Peyer's patch (tissue), 4 donors: Measurements from ENCODE around the gene NDRG3. TPM values are rescaled to one million over a fixed set of nuclear protein-coding genes. Genes with fewer than 3 reads are reported as not detected.

ENCODE experiments used
- DNase-seq, 3 donors: peaks; one replicate each; pipeline ENCODE4 v3.0.0-alpha.2; 2017 to 2019
- H3K27ac ChIP-seq, 4 donors: fragments of 200-600 bp; sonication (generic); one replicate each; pipeline ENCODE4 v1.5.1; 2016 to 2019
- H3K27me3 ChIP-seq, 2 donors: fragments of 200-600 bp; sonication (generic); one replicate each; pipeline ENCODE4 v1.5.1; 2019
- H3K36me3 ChIP-seq, 3 donors: fragments of 200-600 bp; sonication (generic); one replicate each; pipeline ENCODE4 v1.5.1; 2016 to 2019
- H3K4me1 ChIP-seq, 4 donors: fragments of 200-600 bp; sonication (generic); one replicate each; pipeline ENCODE4 v1.5.1; 2016 to 2019
- H3K4me3 ChIP-seq, 4 donors: fragments of 200-600 bp; sonication (generic); 1 replicate in 3 of 4; 2 replicates in 1 of 4; pipeline ENCODE4 v1.5.1; 2016 to 2019; ENCODE audit warnings: mild to moderate bottlenecking in 1 of 4
- H3K9me3 ChIP-seq, 4 donors: fragments of 200-600 bp; sonication (generic); one replicate each; pipeline ENCODE4 v1.5.1; 2016 to 2019; ENCODE audit warnings: mild to moderate bottlenecking in 1 of 4
- POLR2A ChIP-seq, 2 donors: fragments of 450-650 bp; IDR thresholded peaks; one replicate each; pipeline ENCODE4 v1.5.1; 2017; ENCODE audit warnings: antibody characterized with exemption in 2 of 2, mild to moderate bottlenecking in 2 of 2, moderate library complexity in 2 of 2
- total RNA-seq, 4 donors: library from RNA; depleted of rRNA; stranded (reverse); fragments of >200 nt; gene quantifications; one replicate each; pipeline ENCODE4 v1.1.0, GENCODE V29; 2016
- TF ChIP-seq, protein P1 (sequence below), 6 experiments: fragments of 450-650 bp in 4 of 6; fragments of 200-600 bp in 2 of 6; sonication (generic) in 1 of 6; IDR thresholded peaks; one replicate each; pipeline ENCODE4 v1.5.1; 2017 to 2019; ENCODE audit warnings: antibody characterized with exemption in 6 of 6, mild to moderate bottlenecking in 3 of 6, moderate library complexity in 1 of 6

The NDRG3 gene
- total RNA-seq, 4 donors from 2014 or later: 12.6 to 28.4 (median 22.6) TPM

DNA sequence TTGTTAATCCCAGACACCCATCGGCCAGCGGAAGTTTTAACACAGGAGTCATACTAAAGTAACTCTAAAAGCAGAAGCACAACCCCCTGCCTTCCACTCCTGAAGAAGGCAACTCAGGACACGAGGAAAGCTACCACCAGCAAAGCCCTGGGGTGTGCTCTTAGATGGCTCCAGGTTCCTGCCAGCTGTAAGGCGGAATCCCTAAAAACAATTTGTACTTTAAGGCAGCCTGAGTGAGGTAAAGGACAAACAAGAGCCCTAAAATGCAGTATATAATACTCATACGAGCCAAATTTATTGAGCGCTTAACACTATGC, 8.7 kb downstream of the NDRG3 start:
- H3K27me3 ChIP-seq: no peaks in the 10 kb centered on the region
- H3K4me3 ChIP-seq: no peak overlapping the region
- peaks cover 0 to 4% (median 0%) of the 10 kb centered on the region in 4 donors for H3K4me1 ChIP-seq
- H3K27ac ChIP-seq: no peak overlapping the region
- TF ChIP-seq, protein P1, sequence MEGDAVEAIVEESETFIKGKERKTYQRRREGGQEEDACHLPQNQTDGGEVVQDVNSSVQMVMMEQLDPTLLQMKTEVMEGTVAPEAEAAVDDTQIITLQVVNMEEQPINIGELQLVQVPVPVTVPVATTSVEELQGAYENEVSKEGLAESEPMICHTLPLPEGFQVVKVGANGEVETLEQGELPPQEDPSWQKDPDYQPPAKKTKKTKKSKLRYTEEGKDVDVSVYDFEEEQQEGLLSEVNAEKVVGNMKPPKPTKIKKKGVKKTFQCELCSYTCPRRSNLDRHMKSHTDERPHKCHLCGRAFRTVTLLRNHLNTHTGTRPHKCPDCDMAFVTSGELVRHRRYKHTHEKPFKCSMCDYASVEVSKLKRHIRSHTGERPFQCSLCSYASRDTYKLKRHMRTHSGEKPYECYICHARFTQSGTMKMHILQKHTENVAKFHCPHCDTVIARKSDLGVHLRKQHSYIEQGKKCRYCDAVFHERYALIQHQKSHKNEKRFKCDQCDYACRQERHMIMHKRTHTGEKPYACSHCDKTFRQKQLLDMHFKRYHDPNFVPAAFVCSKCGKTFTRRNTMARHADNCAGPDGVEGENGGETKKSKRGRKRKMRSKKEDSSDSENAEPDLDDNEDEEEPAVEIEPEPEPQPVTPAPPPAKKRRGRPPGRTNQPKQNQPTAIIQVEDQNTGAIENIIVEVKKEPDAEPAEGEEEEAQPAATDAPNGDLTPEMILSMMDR (IDR thresholded peaks at IDR 0.05): no peak
- TF ChIP-seq POLR2A (IDR thresholded peaks at IDR 0.05): no peak
- no peak for DNase-seq
- no peaks in the 10 kb centered on the region for H3K9me3 ChIP-seq
- no peaks in the 10 kb centered on the region for H3K36me3 ChIP-seq

DNA sequence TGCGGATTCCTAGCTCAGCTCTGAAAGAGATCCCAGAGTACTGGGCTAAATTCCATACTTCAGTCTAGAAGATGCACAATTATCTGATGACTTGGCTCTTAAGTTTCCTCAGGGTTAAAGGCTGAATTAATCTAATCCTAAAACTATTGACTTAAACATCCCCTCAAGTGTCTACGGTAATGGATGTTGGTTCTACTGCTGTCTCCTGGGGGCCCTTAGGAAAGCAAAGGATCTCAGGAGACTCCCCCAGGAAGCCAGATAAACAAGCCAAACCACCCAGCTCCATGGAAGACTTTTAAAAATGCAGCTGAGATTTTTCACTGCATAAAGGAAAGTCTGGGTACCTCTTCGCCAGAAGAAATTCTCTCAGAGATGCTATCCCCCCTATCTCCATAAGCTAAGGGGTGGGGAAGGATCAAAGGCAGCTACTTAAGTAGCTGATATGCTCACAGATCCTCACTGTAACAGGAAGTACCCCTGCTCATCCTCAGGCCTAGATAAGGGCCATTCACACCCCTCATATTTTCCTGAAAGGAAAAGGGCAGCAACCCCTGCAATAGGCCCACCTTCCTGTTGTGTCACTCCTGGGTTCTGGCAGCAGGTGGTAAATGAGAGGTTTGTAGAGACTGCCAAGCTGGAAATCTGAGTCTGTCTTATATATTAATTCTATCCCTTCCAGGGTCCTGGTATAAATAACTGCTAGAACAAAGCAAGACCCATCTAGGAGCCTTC, 9.3 kb downstream of the NDRG3 start:
- H3K9me3 ChIP-seq: no peaks in the 10 kb centered on the region
- H3K4me1 ChIP-seq: peaks cover 0 to 4% (median 0%) of the 10 kb centered on the region in 4 donors
- H3K27ac ChIP-seq: no peak overlapping the region
- H3K4me3 ChIP-seq: no peak overlapping the region
- TF ChIP-seq, protein P1 (IDR thresholded peaks at IDR 0.05): no peak
- TF ChIP-seq POLR2A (IDR thresholded peaks at IDR 0.05): no peak
- H3K36me3 ChIP-seq: no peaks in the 10 kb centered on the region
- no peak for DNase-seq
- H3K27me3 ChIP-seq: no peaks in the 10 kb centered on the region

DNA sequence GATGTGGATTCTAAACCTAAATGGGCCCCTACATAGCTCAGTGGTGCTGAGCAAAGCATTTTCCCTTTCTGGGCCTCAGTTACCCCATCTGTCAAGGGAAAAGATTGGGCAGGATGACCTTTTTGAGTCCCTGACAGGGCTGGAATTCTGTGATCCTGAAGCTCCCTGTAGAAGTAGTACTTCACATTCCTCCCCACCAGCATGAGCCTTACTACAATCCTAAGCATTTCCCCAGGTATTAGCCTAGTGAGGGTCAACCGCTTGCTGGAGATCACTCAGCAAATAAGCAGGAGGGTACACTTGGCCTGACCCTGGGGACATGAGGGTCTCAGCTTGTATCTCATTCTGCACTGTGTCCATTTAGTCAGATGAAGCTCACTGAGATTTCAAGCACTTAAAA, 13.4 kb downstream of the NDRG3 start:
- DNase-seq: no peak
- H3K4me3 ChIP-seq: no peak overlapping the region
- no peaks in the 10 kb centered on the region for H3K9me3 ChIP-seq
- TF ChIP-seq, protein P1 (IDR thresholded peaks at IDR 0.05): no peak
- TF ChIP-seq POLR2A (IDR thresholded peaks at IDR 0.05): no peak
- H3K27me3 ChIP-seq: no peaks in the 10 kb centered on the region
- H3K36me3 ChIP-seq: no peaks in the 10 kb centered on the region
- peak overlapping the region in 1 of 4 donors; percentile 10 for H3K27ac ChIP-seq
- H3K4me1 ChIP-seq: peaks cover 0 to 4% (median 0%) of the 10 kb centered on the region in 4 donors

DNA sequence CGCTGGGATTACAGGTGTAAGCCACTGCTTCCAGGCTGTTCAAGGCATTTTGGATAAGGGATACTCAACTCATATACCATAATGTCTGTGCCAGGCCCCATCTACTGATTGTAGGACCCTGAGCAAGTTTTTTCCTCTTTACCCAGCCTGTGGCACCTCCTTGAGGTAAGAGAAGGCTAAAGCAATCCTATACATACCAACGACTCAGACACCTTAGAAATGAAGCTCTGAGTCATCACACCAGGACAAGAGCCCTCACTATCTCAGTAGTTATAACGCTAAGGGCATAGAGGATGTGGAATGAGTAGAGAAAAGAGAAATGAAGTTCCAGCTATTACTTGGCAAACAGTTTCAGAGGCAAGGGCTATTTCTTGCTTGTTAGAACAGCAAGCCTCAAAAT, 16.9 kb downstream of the NDRG3 start:
- H3K4me1 ChIP-seq: peaks cover 0 to 2% (median 0%) of the 10 kb centered on the region in 4 donors
- TF ChIP-seq, protein P1 (IDR thresholded peaks at IDR 0.05): no peak
- no peak for TF ChIP-seq POLR2A (IDR thresholded peaks at IDR 0.05)
- no peaks in the 10 kb centered on the region for H3K36me3 ChIP-seq
- DNase-seq: no peak
- no peak overlapping the region for H3K4me3 ChIP-seq
- no peak overlapping the region for H3K27ac ChIP-seq
- no peaks in the 10 kb centered on the region for H3K9me3 ChIP-seq
- H3K27me3 ChIP-seq: no peaks in the 10 kb centered on the region

DNA sequence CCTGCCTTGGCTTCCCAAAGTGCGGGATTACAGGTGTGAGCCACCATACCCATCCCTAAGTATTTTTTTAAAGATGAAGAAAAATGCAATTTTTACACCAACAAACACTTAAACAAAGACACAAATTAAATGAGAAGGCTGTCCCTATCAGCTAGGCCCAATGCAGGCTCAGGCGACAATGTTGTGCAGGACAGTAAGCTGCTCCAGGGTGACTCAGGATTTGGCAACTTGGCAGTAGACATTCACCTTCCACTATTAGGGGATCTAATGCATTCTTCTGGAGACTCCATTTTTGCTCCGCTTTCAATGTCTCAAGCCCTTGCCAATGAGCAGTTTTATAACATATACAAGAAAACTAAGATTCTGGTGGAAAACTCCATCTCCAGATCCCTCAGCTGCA, 19.7 kb downstream of the NDRG3 start:
- TF ChIP-seq POLR2A (IDR thresholded peaks at IDR 0.05): no peak
- TF ChIP-seq, protein P1 (IDR thresholded peaks at IDR 0.05): no peak
- no peaks in the 10 kb centered on the region for H3K9me3 ChIP-seq
- no peak overlapping the region for H3K4me3 ChIP-seq
- no peaks in the 10 kb centered on the region for H3K27me3 ChIP-seq
- peaks cover 0 to 3% (median 0%) of the 10 kb centered on the region in 3 donors for H3K36me3 ChIP-seq
- H3K4me1 ChIP-seq: no peaks in the 10 kb centered on the region
- H3K27ac ChIP-seq: no peak overlapping the region
- no peak for DNase-seq
